ENCODE data around the gene DGCR2. TPM values are rescaled to one million over a fixed set of nuclear protein-coding genes. Genes with fewer than 3 reads are reported as not detected.
"Not testable (repeated sequence)": the region's sequence is repeated elsewhere in the genome, so short reads cannot be mapped to it uniquely, and the experiment has no call there.

The DGCR2 gene
- total RNA-seq, 1 experiment from 2014 or later, result 41.1 TPM

DNA sequence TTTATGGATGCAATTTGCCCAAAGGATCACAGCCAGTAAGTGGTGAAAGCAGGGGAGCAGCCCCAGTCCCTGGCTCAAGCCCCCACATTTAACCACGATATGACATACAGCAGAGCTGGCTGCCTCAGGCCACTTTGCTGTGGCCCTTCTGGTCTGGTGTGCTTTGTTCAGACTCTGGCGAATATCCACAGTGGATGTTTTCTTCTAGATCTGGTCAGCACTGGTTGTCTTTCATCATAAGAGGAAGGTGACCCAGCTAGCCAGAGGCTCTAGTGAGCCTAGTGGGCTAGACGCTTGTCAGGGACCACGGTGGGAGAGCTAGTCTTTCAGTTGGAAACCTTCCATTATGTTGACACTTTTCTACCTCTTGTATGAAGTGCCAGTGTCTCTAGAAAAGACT lies 42.5 kb downstream of the DGCR2 start:
- CTCF ChIA-PET, result interaction anchor here (0.6 kb wide), 1 partner anchor 123 kb away, joined by 3 read pairs; no protein-coding TSS in a partner anchor

DNA sequence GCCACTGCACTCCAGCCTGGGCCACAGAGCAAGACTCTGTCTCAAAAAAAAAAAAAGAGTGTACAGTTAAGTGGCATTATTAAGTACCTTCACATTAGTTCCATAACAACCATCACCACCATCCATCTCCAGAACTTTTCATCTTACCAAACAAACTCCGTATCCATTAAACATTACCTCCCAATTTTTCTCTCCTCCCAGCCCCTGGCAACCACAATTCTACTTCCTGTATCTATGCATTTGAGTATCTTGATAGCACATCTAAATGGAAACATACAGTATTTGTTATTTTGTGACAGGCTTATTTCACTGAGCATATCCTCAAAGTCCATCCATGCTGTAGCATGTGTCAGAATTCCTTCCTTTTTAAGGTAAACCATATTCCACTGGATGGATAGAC lies 46.8 kb downstream of the DGCR2 start:
- CTCF ChIA-PET, result no interaction called here
- H3K27ac ChIP-seq (ENCODE audit: low read depth, low read length, poor library complexity, severe bottlenecking), result no peak overlapping the region
- no TSS peak for BruUV-seq (replicated peaks)
- H3K36me3 ChIP-seq (ENCODE audit: insufficient read depth, low read length, poor library complexity, severe bottlenecking), result no peaks in the 10 kb centered on the region
- no peaks in the 10 kb centered on the region for H3K27me3 ChIP-seq (replicated peaks; ENCODE audit: insufficient read depth, low read depth, low read length, poor library complexity)
- TF ChIP-seq EZH2 (IDR thresholded peaks at IDR 0.05; ENCODE audit: borderline replicate concordance, low read depth, low read length, poor library complexity, severe bottlenecking), result no peak
- TF ChIP-seq, protein P1, sequence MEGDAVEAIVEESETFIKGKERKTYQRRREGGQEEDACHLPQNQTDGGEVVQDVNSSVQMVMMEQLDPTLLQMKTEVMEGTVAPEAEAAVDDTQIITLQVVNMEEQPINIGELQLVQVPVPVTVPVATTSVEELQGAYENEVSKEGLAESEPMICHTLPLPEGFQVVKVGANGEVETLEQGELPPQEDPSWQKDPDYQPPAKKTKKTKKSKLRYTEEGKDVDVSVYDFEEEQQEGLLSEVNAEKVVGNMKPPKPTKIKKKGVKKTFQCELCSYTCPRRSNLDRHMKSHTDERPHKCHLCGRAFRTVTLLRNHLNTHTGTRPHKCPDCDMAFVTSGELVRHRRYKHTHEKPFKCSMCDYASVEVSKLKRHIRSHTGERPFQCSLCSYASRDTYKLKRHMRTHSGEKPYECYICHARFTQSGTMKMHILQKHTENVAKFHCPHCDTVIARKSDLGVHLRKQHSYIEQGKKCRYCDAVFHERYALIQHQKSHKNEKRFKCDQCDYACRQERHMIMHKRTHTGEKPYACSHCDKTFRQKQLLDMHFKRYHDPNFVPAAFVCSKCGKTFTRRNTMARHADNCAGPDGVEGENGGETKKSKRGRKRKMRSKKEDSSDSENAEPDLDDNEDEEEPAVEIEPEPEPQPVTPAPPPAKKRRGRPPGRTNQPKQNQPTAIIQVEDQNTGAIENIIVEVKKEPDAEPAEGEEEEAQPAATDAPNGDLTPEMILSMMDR (conservative IDR thresholded peaks at IDR 0.05; ENCODE audit: low read depth, low read length), result no peak
- no peak for DNase-seq (ENCODE audit: low spot score)
- intact Hi-C loops (cut with micrococcal nuclease; ENCODE audit: unreplicated experiment), result no loop called here
- peaks cover 7% of the 10 kb centered on the region for H3K4me1 ChIP-seq (ENCODE audit: insufficient read depth, low read length, poor library complexity, severe bottlenecking)
- H3K9me3 ChIP-seq (ENCODE audit: low read depth, low read length, poor library complexity, severe bottlenecking), result no peaks in the 10 kb centered on the region
- POLR2A ChIA-PET (ENCODE audit: low non-redundant PET), result no interaction called here
- H3K4me3 ChIP-seq (ENCODE audit: low read depth, low read length, poor library complexity, severe bottlenecking), result no peak overlapping the region

More for the DNA sequence above, 42.5 kb downstream of the DGCR2 start:
- TF ChIP-seq, protein P1 (conservative IDR thresholded peaks at IDR 0.05; ENCODE audit: low read depth, low read length), result no peak
- no peak for TF ChIP-seq EZH2 (IDR thresholded peaks at IDR 0.05; ENCODE audit: borderline replicate concordance, low read depth, low read length, poor library complexity, severe bottlenecking)
- Histone ChIP-seq H3K4me3 (ENCODE audit: low read depth, low read length, poor library complexity, severe bottlenecking) (no peak overlapping the region), H3K9me3 (ENCODE audit: low read depth, low read length, poor library complexity, severe bottlenecking) (no peaks in the 10 kb centered on the region), H3K36me3 (ENCODE audit: insufficient read depth, low read length, poor library complexity, severe bottlenecking) (peaks cover 9% of the 10 kb centered on the region), H3K4me1 (ENCODE audit: insufficient read depth, low read length, poor library complexity, severe bottlenecking) (peaks cover 7% of the 10 kb centered on the region), H3K27me3 (replicated peaks; ENCODE audit: insufficient read depth, low read depth, low read length, poor library complexity) (no peaks in the 10 kb centered on the region), H3K27ac (ENCODE audit: low read depth, low read length, poor library complexity, severe bottlenecking) (peak overlapping the region; percentile 4)
- POLR2A ChIA-PET (ENCODE audit: low non-redundant PET), result no interaction called here
- DNase-seq (ENCODE audit: low spot score), result no peak
- intact Hi-C loops (cut with micrococcal nuclease; ENCODE audit: unreplicated experiment), result no loop called here
- no TSS peak for BruUV-seq (replicated peaks)

DNA sequence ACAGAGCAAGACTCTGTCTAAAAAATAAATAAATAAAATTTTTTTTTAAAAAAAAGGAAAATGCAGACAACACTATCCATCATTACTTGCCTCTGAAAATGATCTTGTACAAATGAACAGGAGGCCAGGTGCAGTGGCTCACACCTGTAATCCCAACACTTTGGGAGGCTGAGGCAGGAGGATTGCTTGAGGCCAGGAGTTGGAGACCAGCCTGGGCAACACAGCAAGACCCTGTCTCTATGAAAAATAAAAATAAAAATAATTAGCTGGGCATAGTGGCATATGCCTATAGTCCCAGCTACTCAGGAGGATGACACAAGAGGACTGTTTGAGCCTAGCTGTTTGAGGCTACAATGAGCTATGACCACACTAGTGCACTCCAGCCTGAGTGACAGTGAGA lies 49.4 kb downstream of the DGCR2 start:
- CTCF ChIA-PET; POLR2A ChIA-PET (ENCODE audit: low non-redundant PET); H3K36me3 ChIP-seq (ENCODE audit: insufficient read depth, low read length, poor library complexity, severe bottlenecking); H3K9me3 ChIP-seq (ENCODE audit: low read depth, low read length, poor library complexity, severe bottlenecking); H3K27ac ChIP-seq (ENCODE audit: low read depth, low read length, poor library complexity, severe bottlenecking); H3K4me3 ChIP-seq (ENCODE audit: low read depth, low read length, poor library complexity, severe bottlenecking); DNase-seq (ENCODE audit: low spot score); H3K4me1 ChIP-seq (ENCODE audit: insufficient read depth, low read length, poor library complexity, severe bottlenecking); intact Hi-C loops (cut with micrococcal nuclease; ENCODE audit: unreplicated experiment); BruUV-seq (replicated peaks); H3K27me3 ChIP-seq (replicated peaks; ENCODE audit: insufficient read depth, low read depth, low read length, poor library complexity): not testable (repeated sequence)

DNA sequence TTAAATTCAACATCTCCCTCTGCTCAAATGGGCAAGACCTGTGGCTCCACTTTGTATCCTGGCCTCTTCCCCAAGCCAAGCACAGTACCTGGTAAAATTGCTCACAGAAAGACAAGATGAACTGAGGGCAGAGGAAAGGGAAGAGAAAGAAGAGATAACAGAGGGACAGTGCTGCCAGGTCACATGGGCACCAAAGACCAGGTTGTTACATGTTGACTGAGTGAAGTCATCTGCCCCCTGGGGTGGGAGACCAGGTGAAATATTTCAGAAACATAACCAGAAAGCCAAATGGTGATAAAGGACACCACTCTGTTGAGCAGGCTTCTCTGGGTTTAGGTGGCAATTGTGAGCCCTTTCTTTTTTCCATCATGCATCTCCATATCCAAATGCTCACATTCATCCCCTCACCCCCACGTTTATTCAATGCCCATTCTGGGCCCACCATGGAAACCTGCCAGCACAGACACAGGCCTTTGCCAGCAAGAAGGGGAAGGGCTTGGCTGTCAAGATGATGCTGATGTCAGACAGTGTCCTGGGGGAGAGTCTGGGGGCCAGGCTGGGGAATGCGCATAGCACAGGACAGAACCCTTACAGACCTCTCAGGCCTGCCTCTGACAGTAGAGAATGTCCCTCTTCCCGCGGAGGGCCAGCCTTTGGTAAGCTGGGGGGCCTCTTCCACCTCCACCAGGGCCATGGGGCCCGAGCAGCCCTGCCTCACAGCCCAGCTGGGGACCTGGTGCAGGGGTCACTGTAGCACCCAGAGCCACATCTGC lies 51.6 kb downstream of the DGCR2 start:
- ChIA-PET CTCF (no interaction called here), POLR2A (ENCODE audit: low non-redundant PET) (no interaction called here)
- no TSS peak for BruUV-seq (replicated peaks)
- no peak for DNase-seq (ENCODE audit: low spot score)
- TF ChIP-seq, protein P1 (conservative IDR thresholded peaks at IDR 0.05; ENCODE audit: low read depth, low read length), result no peak
- TF ChIP-seq EZH2 (IDR thresholded peaks at IDR 0.05; ENCODE audit: borderline replicate concordance, low read depth, low read length, poor library complexity, severe bottlenecking), result no peak
- intact Hi-C loops (cut with micrococcal nuclease; ENCODE audit: unreplicated experiment), result no loop called here
- no peaks in the 10 kb centered on the region for H3K9me3 ChIP-seq (ENCODE audit: low read depth, low read length, poor library complexity, severe bottlenecking)
- H3K36me3 ChIP-seq (ENCODE audit: insufficient read depth, low read length, poor library complexity, severe bottlenecking), result peaks cover 19% of the 10 kb centered on the region
- H3K4me1 ChIP-seq (ENCODE audit: insufficient read depth, low read length, poor library complexity, severe bottlenecking), result no peaks in the 10 kb centered on the region
- H3K4me3 ChIP-seq (ENCODE audit: low read depth, low read length, poor library complexity, severe bottlenecking), result no peak overlapping the region
- no peak overlapping the region for H3K27ac ChIP-seq (ENCODE audit: low read depth, low read length, poor library complexity, severe bottlenecking)
- no peaks in the 10 kb centered on the region for H3K27me3 ChIP-seq (replicated peaks; ENCODE audit: insufficient read depth, low read depth, low read length, poor library complexity)
